GM19240 (cell line): ENCODE measurements around the gene LRPAP1.

Experiments used
- DNase-seq: peaks from one replicate; pipeline ENCODE4 v3.0.0; 2011; ENCODE audit warnings: low spot score; ENCODE audit not compliant: insufficient read length

LRPAP1 gene

DNA sequence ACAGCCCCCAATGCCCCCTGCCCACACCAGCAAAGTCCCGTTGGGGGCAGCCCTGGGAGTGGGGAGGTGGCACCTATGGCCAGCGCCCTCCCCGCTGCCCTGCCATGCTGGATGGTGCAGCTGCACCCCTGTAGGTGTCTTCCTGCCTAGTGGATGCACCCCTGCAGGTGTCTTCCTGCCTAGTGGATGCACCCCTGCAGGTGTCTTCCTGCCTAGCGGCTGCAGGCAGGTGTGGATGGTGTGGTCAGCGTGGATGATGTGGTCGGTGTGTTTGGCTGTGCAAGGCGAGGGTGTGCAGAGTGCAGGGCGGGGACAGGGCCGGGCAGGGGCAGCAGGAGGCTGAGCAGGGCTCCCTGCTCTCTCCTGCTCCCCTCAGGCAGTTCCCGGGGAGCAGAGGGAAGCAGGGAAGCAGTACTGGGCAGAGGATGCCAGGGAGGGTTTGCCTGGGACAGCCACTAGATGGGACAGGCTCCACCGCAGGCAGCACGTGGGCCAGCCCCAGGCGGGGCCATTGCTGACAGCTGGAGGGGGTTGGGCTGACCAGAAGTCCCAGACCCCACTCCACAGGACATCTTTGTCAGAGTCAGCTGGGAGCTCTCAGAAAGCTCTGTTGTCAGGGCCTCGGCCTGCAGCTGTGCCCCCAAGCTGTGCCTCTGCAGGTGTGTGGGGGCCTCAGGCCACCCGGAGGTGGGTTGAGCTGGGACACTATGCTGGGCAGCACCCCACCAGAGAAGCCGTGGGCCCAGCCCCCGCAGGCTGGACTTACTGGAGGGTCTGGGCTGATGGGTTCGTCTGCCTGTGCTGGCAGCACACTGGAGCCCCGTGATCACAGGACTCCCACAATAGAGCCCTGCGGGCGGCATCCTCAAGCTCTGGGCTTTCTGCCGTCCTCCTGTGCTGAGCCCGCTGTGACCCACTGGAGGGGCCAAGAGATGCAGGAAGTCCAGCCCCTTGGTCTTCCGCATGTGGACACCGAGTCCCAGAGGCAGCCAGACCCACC is 45.4 kb downstream of the LRPAP1 start:
- no peak for DNase-seq

DNA sequence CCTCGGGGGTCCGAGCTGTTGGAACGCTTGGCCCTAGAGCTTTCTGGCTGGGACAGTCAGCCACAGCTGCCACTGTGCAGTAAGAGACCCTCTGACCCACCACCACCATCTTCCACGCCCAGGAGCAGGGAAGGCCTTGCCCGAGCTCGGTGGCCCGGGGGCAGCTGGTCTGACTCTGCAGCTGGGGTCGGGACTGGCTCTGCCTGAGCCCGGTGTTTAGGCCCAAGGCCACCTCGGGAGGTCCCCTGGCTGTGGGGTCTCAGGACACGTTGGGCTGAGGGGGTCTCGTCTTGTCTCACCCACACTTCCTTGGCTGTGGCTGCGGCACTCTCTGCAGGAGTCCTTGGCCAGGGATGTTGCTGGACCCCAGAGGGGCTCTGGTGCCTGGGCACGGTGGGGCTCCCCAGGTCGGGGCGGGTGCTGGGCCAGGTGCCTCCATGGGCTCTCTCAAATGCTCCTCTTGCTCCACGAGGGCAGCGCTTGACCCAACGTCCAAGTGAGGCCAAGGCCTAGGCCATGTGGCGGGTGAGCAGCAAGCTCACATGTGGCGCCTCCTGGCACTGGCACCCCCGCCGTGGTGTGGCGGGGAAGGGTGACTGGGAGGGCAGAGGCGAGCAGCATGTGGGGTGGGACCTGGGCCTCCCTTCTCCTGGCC is 46.2 kb downstream of the LRPAP1 start:
- DNase-seq = no peak

DNA sequence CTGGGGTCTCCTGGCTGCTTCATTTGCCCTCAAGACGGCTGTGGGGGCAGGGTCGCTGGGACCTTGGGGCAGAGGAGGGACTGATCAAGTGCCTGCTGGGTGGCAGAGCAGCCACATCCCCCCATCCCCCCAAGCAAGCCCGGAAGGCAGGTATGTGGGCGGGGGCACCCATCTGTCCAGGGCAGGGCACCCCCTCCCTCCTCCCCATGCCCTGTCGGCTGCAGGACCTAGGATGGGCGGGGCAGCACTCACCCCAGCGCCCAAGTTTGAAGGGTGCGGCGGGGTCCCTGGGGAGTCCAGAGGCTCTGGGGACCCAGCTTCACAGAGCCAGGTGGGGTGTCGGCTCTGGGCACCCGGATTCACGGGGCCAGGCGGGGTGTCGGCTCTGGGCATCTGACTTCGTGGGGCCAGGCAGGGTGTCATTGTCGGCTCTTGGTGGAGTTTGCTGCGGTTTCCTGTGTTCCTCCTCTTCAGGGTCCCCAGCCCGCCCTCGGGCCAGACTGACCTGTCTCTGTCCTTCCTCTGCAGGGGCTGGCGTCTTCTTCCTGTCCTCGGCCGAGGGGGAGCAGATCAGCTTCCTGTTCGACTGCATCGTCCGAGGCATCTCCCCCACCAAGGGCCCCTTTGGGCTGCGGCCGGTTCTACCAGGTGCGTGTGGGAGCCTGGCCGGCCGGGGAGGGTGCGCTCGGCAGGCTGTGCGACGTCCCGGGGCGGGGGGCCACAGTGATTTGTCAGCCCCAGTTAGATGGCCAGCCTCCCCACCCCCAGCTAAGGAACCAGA is 47.0 kb downstream of the LRPAP1 start:
- DNase-seq = no peak

DNA sequence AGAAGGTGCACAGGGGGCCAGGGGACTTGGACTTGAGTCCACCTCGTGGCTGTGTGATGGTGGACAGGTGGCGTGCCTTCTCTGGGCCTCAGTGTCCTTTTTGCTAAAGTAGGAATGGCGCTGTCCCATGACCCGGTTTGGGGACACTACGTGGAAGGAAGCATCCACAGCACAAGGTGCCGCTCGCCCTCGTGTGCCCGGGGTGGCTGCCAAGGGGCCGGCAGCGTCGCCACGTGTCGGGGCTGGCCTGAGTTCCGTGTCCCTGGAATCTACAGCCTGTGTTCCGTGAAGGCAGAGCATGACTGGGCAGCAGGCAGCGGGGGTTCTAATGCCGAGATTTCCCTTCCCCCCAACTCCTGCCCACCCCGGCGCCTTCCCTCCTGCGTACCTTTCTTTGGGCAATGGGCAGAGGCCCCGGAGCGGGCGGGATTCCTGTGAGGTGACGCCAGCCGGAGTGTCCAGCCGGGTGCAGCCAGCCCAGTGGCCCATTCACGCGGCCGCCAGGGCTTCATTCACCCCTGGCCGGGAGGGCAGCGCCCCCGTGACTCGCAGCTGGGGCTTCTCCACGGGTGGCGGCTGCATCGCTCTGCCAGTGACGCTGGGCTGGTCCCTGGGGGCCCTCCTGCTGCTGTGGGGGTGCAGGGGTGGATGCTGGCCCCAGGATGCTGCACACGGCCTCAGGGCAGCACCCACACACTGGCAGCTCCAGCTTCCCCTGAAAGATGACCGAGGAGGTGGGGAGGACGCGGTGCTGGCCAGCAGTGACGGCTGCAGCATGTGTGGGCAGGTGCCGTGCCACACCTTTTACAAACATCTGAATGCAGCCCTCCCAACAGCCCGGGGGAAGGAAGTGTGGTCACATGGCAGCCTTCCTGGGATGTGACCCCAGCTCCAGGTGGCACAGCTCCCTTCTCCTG is 47.9 kb downstream of the LRPAP1 start:
- no peak for DNase-seq

DNA sequence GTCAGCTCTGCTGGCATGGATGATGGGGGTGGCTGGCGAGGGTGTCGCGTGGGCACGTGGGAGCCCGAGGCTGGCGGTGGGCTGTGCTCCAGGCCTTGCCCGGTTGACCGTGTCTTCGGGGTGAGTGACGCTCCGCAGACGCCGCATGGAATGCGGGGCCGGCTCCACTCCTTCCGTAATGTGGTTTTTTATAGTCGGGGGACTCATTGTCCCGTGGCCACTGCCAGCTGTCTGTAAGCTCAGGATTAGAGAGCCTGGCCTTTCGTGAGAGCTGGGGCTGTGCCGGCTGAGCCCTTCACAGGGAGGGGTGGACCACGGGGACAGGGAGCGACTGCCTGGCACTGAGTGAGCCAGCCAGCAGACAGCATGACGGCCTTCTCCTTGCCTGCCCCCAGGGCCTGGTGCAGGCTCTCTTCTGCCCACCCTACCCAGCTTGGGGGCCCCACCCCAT is 48.7 kb downstream of the LRPAP1 start:
- no peak for DNase-seq

DNA sequence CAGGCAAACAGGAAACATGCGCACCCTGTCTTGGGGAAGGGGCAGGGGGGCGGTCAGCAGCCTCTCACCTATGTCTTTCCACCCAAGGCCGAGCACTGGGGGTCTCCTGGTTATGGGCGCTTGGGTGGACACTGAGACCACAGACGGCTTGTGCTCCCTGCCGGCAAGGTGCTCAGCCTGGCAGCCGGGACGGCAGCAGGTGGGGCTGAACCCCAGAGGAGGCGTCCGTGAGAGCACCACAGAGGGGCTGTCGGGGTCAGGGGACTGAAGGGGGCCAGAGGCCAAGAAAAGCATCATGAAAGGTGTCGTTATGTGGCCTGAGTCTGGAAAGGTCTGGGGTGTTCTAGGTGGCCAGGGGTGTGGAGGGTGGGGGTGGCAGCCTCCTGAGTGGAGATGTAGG is 49.5 kb downstream of the LRPAP1 start:
- DNase-seq = no peak

DNA sequence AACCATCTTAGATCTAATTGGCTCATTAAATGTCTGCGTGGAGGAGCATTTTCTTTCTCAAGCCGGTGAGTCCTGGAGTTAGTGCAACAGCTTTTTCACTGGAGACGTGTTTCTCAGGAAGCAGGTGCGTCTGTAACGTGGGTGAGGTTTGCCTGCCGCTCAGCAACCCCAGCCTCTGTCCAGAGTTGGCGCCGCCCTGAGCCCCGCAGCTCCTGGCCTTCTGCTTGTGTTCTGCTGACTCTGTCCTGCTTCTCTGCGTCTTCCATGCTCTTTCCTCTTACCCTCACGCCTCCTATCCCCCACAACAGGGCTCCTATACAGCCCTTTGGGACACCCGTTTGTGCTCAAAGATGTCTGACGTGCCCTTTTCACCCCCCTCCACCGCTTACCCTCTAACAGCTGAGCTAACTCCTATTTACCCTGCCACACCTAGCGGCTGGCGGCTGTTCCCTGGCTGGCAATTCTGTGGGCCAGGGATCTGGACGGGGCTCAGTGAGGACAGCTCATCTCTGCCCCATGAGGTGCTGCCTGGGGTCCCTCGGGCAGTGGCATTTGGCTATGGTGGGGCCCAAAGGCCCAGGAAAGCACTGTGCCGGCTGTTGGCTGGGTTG is 50.3 kb downstream of the LRPAP1 start:
- DNase-seq = no peak

DNA sequence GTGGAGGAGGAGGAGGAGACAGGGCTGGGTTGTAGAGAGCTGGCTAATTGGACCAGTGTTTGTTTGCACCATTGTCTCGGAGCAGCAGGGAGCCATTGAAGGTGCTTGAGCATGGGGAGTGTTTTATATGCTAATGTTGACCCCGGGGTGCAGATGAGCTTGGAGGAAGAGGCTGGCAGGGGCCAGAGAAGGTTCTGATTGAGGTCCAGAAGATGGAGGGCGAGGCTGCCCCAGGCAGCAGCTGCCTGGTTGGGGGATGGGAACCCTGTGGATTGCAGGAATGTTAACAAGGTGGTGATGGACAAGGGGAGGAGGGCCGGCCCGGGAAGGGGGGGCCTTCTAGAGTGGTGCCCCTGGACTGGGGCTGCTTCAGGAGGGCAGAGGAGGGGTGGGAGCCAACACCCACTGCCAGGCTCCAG is 51.1 kb downstream of the LRPAP1 start:
- DNase-seq = no peak

DNA sequence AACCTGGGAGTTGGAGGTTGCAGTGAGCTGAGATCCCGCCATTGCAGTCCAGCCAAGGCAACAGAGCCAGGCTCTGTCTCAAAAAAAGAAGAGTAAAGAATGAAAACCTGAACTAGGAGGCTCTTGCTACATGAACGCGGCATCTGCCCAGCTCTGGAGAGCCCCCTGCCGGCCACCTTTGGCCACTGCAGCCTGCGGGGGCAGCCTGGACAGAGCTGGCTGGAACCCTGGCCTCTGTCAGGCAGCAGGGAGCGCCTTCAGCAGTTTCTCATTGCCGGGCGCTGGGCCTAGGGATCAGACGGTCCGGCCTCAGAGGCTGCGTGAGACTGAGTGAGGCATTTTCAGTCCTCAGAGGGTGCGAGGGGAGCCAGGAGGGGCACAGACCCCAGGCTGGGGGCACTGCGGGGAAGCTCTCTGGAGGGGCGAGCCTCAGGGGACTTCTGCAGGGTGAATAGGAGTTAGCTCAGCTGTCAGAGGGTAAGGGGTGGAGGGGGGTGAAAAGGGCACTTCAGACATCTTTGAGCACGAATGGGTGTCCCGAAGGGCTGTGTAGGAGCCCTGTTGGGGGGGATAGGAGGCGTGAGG is 51.6 kb downstream of the LRPAP1 start:
- peak; percentile 87 for DNase-seq

DNA sequence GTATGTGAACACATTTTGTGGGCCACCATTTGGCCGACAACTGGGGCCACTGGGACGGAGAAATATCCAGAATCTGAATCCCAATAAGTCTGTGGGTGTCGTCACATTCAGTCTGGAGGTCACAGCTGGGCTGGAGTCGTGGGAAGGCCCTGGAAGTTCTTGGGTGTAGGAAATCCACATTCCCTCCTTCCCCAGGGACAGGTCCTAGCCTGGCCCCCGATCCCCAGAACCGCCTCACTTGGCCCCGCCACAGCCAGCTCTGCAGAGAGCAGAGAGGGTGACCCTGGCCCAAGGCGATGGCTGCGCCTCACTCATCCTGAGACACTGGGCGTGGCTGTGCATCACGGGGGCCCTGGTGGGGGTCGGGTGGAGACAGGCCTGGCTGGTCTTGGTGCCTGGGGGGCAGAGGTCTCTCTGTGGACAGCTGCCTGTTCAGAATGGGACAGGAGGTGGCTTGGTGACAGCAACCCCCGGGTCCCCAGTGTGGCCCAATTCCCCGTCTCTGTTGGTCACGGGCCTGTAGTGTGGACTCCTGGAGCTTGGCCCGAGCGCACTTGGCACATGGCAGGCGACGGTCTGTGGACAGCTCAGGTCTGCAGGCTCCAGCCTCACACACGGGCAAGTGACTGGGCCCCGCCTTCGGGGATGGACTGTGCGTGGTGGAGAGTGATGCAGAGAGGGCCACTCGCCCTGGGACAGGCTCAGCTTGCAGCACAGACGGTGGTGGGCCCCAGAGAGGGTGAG is 52.7 kb downstream of the LRPAP1 start:
- no peak for DNase-seq

DNA sequence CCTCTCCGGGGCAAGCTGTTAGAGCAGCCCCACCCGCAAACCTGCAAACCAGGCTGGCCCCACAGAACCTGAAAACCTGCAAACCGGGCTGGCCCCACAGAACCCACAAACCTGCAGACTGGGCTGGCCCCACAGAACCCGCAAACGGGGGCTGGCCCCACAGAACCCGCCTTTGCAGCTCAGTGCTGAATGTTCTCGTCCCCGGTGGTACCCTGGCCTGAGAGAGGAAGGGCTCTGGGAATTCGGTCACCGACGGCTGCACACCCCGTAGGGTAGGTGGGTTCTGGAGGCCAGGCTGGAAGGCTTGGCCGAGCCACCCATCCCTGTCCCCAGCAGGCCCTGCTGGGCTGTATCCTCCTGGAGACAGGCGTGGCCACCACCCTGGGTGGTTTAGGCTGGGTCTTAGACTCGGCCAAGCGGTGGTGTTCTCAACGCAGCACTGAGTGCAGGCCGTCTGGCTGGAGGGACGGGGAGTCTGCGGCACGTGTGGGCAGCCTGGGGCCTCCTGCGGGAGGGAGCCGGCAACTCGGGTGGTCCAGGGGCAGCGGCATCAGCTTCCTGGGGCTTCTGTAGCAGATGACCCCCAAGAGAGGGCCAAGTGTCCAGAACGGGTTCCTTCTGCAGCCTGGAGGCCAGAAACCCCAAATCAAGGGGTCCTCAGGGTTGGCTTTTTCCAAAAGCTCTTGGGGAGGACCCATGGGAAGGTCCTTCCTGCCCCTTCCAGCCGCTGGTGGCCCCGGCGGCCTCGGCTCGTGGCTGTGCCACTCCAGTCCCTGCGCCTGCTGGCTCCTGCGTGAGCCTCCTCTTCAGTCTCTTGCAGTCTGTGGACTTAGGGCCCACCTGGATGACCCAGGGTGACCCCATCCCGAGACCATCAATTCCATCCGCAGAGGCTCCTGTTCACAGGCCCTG is 53.5 kb downstream of the LRPAP1 start:
- no peak for DNase-seq

DNA sequence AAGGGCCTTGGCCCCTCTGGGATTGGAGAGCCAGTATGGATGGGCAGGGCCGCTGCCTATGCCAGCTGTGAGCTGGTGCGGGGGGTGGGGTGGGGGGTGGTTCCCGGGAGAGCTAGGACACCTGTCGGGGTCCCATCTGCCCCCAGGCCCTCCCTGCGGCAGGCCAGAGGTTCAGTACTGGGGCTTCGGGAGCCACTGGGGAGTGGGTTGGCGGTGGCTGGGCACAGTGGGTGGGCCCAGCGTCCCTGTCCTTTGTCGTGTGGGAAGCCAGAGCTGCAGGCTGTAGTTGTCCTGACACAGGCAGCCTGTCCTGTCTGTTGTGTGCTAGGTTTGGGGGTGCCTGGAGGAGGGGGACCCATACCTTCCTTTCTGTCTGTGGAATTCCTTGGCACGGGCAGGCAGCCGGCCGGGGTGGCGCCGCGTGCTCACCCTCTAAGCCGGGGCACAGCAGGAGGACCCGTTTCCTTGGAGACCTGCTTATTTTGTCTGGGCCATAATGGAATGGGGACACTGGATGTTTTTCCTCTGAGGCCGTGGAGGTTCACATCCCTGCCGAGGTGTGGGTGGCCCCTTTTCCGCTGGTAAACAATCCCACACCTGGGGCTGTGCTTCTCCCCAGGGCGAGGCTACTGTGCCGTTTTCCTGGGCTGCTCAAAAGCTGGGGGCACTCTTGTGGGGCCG is 54.3 kb downstream of the LRPAP1 start:
- no peak for DNase-seq

DNA sequence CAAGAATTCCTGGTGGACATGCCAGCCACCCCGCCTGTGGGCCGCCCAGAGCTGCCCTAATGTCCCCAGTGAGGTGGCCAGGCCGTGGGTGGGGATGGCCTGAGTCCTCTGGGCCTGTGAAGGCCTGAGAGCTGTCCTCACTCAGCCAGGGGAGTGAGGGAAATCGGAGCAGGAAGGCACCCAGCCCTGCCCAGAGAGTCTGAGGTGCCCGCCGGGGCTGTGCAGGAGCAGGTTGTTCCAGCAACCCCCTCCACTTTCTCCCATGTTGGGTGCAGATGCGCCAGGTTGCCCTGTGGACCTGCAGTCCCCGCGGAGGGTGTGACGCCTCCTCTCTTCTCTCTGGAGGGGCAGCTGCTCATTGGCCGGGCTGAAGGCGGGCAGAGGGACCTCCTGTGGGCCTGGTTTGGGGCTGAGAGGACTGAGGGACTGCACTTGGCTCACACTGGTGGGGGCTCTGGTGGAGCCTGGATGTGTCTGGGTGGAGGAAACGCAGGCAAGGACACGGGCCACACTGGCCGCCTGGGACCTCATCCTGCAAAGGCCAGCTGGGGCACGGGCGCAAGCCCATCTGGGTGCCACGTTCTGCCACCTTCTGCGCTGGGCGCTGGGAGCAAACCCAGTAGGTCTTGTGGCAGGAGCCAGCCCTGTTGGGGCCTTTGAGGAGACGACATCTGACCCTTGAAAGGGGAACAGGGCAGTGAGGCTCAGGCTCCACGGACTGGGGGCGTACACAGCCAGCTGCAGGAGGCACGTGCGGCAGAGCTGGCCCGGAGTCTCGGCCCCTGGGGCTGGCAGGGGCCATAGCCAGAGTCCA is 55.1 kb downstream of the LRPAP1 start:
- DNase-seq = no peak

DNA sequence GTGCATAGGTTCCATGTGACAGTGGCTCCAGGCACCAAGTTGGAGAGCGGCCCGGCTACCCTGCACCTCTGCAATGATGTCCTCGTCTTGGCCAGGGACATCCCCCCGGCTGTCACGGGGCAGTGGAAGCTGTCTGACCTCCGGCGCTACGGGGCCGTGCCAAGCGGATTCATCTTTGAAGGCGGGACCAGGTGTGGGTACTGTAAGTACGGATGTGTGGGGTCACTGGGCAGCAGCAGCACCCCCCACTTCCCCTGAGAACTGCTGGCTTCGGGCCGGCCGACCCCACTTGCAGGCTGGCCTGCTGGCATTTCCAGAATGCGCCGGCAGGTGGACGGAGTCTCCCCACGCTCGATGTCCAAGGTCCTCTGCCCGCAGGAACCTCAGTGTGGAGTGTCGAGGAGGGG is 55.9 kb downstream of the LRPAP1 start:
- DNase-seq = no peak

DNA sequence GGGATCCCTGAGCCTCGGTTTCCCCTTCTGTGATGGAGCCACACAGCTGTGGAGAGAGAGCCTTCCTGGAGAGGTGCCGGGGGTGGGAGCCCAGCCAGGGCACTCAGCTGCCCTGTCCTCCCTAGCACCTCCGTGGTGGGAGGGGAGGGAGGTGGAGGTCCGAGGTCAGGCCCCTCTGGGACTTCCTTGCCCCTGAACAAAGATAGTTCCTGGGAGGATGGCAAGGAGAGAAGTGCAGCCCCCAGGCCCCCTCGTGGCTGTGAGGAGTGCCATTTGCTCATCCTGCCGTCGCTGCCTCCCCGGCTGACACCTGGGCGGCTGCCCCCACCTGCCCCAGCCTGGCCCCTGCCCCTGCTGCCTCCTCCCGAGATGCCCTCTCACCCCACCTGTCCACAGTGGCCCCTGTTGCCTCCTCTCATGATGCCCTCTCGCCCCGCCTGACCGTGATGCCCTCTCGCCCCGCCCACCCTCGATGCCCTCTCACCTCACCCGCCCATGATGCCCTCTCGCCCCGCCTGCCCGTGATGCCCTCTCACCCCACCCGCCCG is 56.4 kb downstream of the LRPAP1 start:
- DNase-seq = no peak

DNA sequence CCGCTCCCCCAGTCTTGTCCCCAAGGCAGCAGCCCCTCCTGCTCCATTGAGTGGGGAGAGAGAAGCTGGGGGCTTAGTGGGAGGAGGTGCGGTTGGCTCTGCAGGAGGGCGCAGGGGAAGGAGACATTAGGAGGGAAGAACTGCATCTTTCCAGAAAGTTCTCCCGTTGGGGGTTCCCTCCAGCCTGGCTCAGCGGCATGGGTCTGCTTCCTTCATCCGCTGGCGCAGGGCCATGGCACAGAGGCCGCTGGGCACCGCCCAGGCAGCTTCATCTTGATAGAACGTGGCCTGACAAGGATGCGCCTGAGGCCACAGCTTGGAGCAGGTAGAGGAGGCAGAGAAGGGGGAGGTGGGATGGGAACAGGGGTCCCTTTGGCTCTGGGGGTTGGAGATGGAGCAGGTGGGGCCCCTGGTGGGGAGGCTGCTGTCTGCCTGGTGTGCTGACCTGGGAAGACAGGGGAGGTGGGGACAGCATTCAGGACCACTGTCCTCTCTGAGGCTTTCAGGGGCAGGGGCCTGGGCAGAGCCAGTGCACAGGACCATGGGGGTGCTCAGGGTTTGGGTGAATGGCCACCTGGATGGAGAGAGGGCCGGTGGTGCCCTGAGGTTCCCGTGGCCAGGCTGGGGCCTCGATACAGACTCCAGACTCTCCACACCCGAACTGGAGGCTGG is 57.0 kb downstream of the LRPAP1 start:
- no peak for DNase-seq
